ENCODE measurements around the gene CTNNA3. TPM values are rescaled to one million over a fixed set of nuclear protein-coding genes. Genes with fewer than 3 reads are reported as not detected.

Gene CTNNA3
- polyA plus RNA-seq, 2 donors, result 0.08 to 0.10 TPM

Other genes with a start within 250 kb of the CTNNA3 start
- under 1 TPM; 0.59 to 0.75 TPM for gene DNAJC12, start 142.0 kb upstream of the CTNNA3 start, polyA plus RNA-seq
- gene SIRT1, start 188.5 kb upstream of the CTNNA3 start, polyA plus RNA-seq, result 1 to 10 TPM; 5.6 to 6.5 TPM

Measured in esophagus (tissue), 2 donors.